GM21360 (cell line): ENCODE results near the gene DDI1.

Experiments
- ATAC-seq: cut with Tn5 transposase; IDR thresholded peaks from one replicate; pipeline ENCODE4 v1.9.1; 2021; ENCODE audit warnings: mild to moderate bottlenecking, moderate library complexity; ENCODE audit not compliant: unreplicated experiment

Gene DDI1

GRCh38 chr11:104075706-104076105, 39.3 kb downstream of the DDI1 start:
- ATAC-seq = no peak

- no peak for ATAC-seq
Measured at GRCh38 chr11:104076455-104076854, 40.0 kb downstream of the DDI1 start.

- ATAC-seq = no peak
Measured at GRCh38 chr11:104078245-104078644, 41.8 kb downstream of the DDI1 start.

- ATAC-seq = no peak
Measured at GRCh38 chr11:104078995-104079394, 42.6 kb downstream of the DDI1 start.

- no peak for ATAC-seq
Measured at GRCh38 chr11:104086621-104087020, 50.2 kb downstream of the DDI1 start.
